HL-60 (cell line): ENCODE results near the gene HS6ST3.

Experiments used
- DNase-seq, 2 experiments: peaks; one replicate each; pipeline ENCODE4 v3.0.0-alpha.2; 2010 to 2020; ENCODE audit warnings: low read depth in 1 of 2, low spot score in 1 of 2
- H3K27ac ChIP-seq: fragments of 250-450 bp; sonication (Bioruptor Pico); replicated peaks from 2 replicates; pipeline ENCODE4 v1.5.1; 2020; ENCODE audit warnings: mild to moderate bottlenecking, moderate library complexity
- H3K27me3 ChIP-seq: fragments of 250-450 bp; sonication (Bioruptor Pico); 2 replicates; pipeline ENCODE4 v1.5.1; 2021; ENCODE audit warnings: mild to moderate bottlenecking, moderate library complexity; ENCODE audit not compliant: insufficient read depth, poor library complexity, severe bottlenecking
- H3K4me3 ChIP-seq: replicated peaks from 2 replicates; pipeline ENCODE4 v1.5.1; 2011; ENCODE audit warnings: mild to moderate bottlenecking, control low read depth, low read length; ENCODE audit not compliant: insufficient read depth
- CTCF ChIP-seq: IDR thresholded peaks from one replicate; pipeline ENCODE4 v1.5.1; 2011; ENCODE audit warnings: low read length, control low read depth, inconsistent platforms; ENCODE audit not compliant: insufficient read depth
- GABPA ChIP-seq: IDR thresholded peaks from 2 replicates; pipeline ENCODE4 v1.6.1; 2012; ENCODE audit warnings: low read depth
- POLR2AphosphoS5 ChIP-seq: IDR thresholded peaks from 2 replicates; pipeline ENCODE4 v1.6.1; 2012; ENCODE audit warnings: low read depth
- REST ChIP-seq: IDR thresholded peaks from 2 replicates; pipeline ENCODE4 v1.6.1; 2012; ENCODE audit warnings: low read depth; ENCODE audit not compliant: insufficient replicate concordance
- SPI1 ChIP-seq: IDR thresholded peaks from 2 replicates; pipeline ENCODE4 v1.6.1; 2012; ENCODE audit warnings: low read depth, mild to moderate bottlenecking, borderline replicate concordance

HS6ST3 gene

GRCh38 chr13:96796091-96796633 lies 706.3 kb downstream of the HS6ST3 start:
- DNase-seq: no peak
- H3K27ac ChIP-seq: no peak overlapping the region
- H3K27me3 ChIP-seq: no peaks in the 10 kb centered on the region
- no peak for TF ChIP-seq POLR2AphosphoS5
- no peak for TF ChIP-seq GABPA
- TF ChIP-seq CTCF: no peak
- TF ChIP-seq SPI1: no peak
- TF ChIP-seq REST: no peak
- no peak overlapping the region for H3K4me3 ChIP-seq

GRCh38 chr13:96797136-96797535 lies 707.2 kb downstream of the HS6ST3 start:
- no peaks in the 10 kb centered on the region for H3K27me3 ChIP-seq
- TF ChIP-seq SPI1 (no peak), POLR2AphosphoS5 (no peak), REST (no peak), GABPA (no peak), CTCF (no peak)
- no peak overlapping the region for H3K4me3 ChIP-seq
- no peak for DNase-seq
- H3K27ac ChIP-seq: no peak overlapping the region

GRCh38 chr13:96803456-96804100 lies 713.7 kb downstream of the HS6ST3 start:
- Histone ChIP-seq H3K4me3 (no peak overlapping the region), H3K27me3 (peaks cover 3% of the 10 kb centered on the region), H3K27ac (no peak overlapping the region)
- TF ChIP-seq CTCF (no peak), REST (no peak), SPI1 (no peak), GABPA (no peak), POLR2AphosphoS5 (no peak)
- no peak for DNase-seq
